Caco-2 (cell line): ENCODE data around the gene GABPA. TPM values are rescaled to one million over a fixed set of nuclear protein-coding genes. Genes with fewer than 3 reads are reported as not detected.
"Not testable (repeated sequence)": the region's sequence is repeated elsewhere in the genome, so short reads cannot be mapped to it uniquely, and the experiment has no call there.

Source experiments
- BruUV-seq: library from RNA; stranded (reverse); fragments of 400-500 nt; replicated peaks from 2 replicates; lab custom pipeline; 2021; lab: Mats Ljungman, UMichigan
- CTCF ChIA-PET: fragments of 300-600 bp; sonication (Branson Sonifier 250); formaldehyde crosslinking; loops from one replicate; lab custom pipeline; 2022; ENCODE audit warnings: antibody characterized with exemption; lab: Charles Lee
- POLR2A ChIA-PET: fragments of 300-600 bp; sonication (Branson Sonifier 250); formaldehyde crosslinking; loops from one replicate; lab custom pipeline; 2022; ENCODE audit warnings: antibody characterized with exemption; lab: Charles Lee
- DNase-seq, 2 experiments: peaks; one replicate each; pipeline versions ENCODE4 v3.0.0 to v3.0.0-alpha.2; 2020 to 2022
- H3K27me3 ChIP-seq: replicated peaks from 2 replicates; pipeline ENCODE4 v1.6.0; 2011; ENCODE audit warnings: low read length; ENCODE audit not compliant: control insufficient read depth, insufficient read depth
- H3K36me3 ChIP-seq: 2 replicates; pipeline ENCODE4 v1.5.1; 2011; ENCODE audit warnings: low read length; ENCODE audit not compliant: control insufficient read depth, insufficient read depth
- H3K4me1 ChIP-seq: fragments of 250-450 bp; sonication (Bioruptor Pico); 2 replicates; pipeline ENCODE4 v1.5.1; 2020; ENCODE audit warnings: mild to moderate bottlenecking
- H3K4me3 ChIP-seq: 2 replicates; pipeline ENCODE4 v1.5.1; 2011; ENCODE audit warnings: low read depth, mild to moderate bottlenecking, control low read depth, low read length
- H3K9me3 ChIP-seq: fragments of 250-450 bp; sonication (Bioruptor Pico); 2 replicates; pipeline ENCODE4 v1.5.1; 2020; ENCODE audit warnings: mild to moderate bottlenecking, moderate library complexity
- H3K27ac Mint-ChIP-seq: one replicate; pipeline ENCODE4 v1.8.0; 2022; ENCODE audit warnings: mixed read lengths; ENCODE audit not compliant: unreplicated experiment
- H3K27me3 Mint-ChIP-seq: one replicate; pipeline ENCODE4 v1.8.0; 2022; ENCODE audit warnings: mixed read lengths; ENCODE audit not compliant: insufficient read depth, unreplicated experiment
- H3K36me3 Mint-ChIP-seq: one replicate; pipeline ENCODE4 v1.8.0; 2022; ENCODE audit warnings: mild to moderate bottlenecking, mixed read lengths; ENCODE audit not compliant: insufficient read depth, unreplicated experiment
- H3K4me1 Mint-ChIP-seq: one replicate; pipeline ENCODE4 v1.8.0; 2022; ENCODE audit warnings: low read depth, mixed read lengths; ENCODE audit not compliant: unreplicated experiment
- H3K4me3 Mint-ChIP-seq: one replicate; pipeline ENCODE4 v1.8.0; 2022; ENCODE audit warnings: mild to moderate bottlenecking, moderate library complexity, mixed read lengths; ENCODE audit not compliant: unreplicated experiment
- H3K9me3 Mint-ChIP-seq: one replicate; pipeline ENCODE4 v1.8.0; 2022; ENCODE audit warnings: mixed read lengths; ENCODE audit not compliant: unreplicated experiment
- intact Hi-C: fragments of 100-400 bp; cut with micrococcal nuclease; formaldehyde crosslinking; loops from one replicate; pipeline ENCODE4 v1.10.0; 2022; ENCODE audit not compliant: unreplicated experiment
- total RNA-seq: library from RNA; stranded (reverse); gene quantifications from 2 replicates; pipeline ENCODE4 v1.2.3, GENCODE V29; 2022
- TF ChIP-seq, protein P1 (sequence below), 2 experiments: fragments of 200-600 bp in 1 of 2; IDR thresholded peaks; 1 replicate in 1 of 2; 2 replicates in 1 of 2; pipeline versions ENCODE4 v1.5.1 to v1.8.0; 2011 to 2022; ENCODE audit warnings: antibody characterized with exemption in 1 of 2, control low read depth in 1 of 2, inconsistent platforms in 1 of 2, low read depth in 1 of 2, low read length in 1 of 2, mild to moderate bottlenecking in 1 of 2, moderate library complexity in 1 of 2; ENCODE audit not compliant: insufficient read depth in 1 of 2, severe bottlenecking in 1 of 2, unreplicated experiment in 1 of 2

GABPA gene
- total RNA-seq, 1 experiment from 2014 or later, result 17.4 TPM

DNA sequence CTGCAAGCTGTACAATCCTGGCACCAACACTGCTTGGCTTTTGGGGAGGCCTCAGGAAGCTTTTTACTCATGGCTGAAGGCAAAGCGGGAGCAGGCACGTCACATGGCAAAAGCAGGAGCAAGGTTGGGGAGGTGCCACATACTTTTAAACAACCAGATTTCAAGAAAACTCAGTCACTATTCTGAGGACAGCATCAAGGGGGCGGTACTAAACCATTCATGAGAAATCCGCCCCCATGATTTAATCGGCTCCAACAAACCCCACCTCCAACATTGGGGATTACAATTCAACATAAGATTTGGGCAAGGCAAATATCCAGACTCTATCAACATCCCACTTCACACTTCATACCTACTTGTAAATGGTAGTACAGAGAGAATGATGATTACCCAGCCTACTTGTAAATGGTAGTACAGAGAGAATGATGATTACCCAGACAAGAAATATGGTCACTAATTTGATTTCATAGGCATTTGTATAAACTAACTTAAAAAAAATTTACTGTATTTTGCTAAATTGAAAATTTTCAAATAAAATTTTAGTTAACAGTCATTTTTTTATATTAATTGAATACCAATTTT is 25.0 kb upstream of the GABPA start:
- intact Hi-C loops, result no loop called here
- Mint-ChIP-seq H3K4me1 (no peaks in the 10 kb centered on the region), H3K27ac (no peak overlapping the region), H3K4me3 (no peak overlapping the region), H3K36me3 (no peaks in the 10 kb centered on the region), H3K9me3 (no peaks in the 10 kb centered on the region), H3K27me3 (peaks cover 3% of the 10 kb centered on the region)
- no peak overlapping the region for H3K4me3 ChIP-seq
- no peaks in the 10 kb centered on the region for H3K4me1 ChIP-seq
- BruUV-seq, result no TSS peak
- no peak for DNase-seq
- H3K9me3 ChIP-seq, result no peaks in the 10 kb centered on the region
- no peaks in the 10 kb centered on the region for H3K27me3 ChIP-seq
- H3K36me3 ChIP-seq, result no peaks in the 10 kb centered on the region
- TF ChIP-seq, protein P1, sequence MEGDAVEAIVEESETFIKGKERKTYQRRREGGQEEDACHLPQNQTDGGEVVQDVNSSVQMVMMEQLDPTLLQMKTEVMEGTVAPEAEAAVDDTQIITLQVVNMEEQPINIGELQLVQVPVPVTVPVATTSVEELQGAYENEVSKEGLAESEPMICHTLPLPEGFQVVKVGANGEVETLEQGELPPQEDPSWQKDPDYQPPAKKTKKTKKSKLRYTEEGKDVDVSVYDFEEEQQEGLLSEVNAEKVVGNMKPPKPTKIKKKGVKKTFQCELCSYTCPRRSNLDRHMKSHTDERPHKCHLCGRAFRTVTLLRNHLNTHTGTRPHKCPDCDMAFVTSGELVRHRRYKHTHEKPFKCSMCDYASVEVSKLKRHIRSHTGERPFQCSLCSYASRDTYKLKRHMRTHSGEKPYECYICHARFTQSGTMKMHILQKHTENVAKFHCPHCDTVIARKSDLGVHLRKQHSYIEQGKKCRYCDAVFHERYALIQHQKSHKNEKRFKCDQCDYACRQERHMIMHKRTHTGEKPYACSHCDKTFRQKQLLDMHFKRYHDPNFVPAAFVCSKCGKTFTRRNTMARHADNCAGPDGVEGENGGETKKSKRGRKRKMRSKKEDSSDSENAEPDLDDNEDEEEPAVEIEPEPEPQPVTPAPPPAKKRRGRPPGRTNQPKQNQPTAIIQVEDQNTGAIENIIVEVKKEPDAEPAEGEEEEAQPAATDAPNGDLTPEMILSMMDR (IDR thresholded peaks at IDR 0.05; ENCODE audit: insufficient read depth in 1 of 2, low read depth in 1 of 2, low read length in 1 of 2, severe bottlenecking in 1 of 2, unreplicated experiment in 1 of 2), result no peak
- CTCF ChIA-PET, result no interaction called here
- POLR2A ChIA-PET, result no interaction called here

DNA sequence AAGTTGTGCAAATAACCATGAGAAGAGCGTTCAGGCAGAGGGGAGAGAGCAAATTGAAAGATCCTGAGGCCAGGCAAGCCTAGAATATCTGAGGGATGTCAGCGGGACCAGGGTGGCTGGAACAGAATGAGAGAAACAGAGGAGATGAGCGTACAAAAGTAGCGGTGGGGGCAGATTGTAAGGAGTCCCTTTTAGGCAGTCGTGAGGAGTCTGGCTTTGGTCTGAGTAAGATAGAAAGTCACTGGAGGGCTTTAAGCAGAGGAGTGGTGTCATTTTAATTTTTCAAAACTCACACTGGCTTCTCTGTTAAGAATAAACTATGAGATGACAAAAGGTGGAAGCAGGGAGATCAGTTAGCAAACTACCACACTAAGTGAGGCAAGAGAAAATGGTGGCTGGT is 24.2 kb upstream of the GABPA start:
- no TSS peak for BruUV-seq
- Mint-ChIP-seq H3K4me1 (no peaks in the 10 kb centered on the region), H3K4me3 (no peak overlapping the region), H3K27me3 (peaks cover 3% of the 10 kb centered on the region), H3K9me3 (no peaks in the 10 kb centered on the region), H3K36me3 (no peaks in the 10 kb centered on the region), H3K27ac (no peak overlapping the region)
- Histone ChIP-seq H3K4me1 (no peaks in the 10 kb centered on the region), H3K27me3 (no peaks in the 10 kb centered on the region), H3K9me3 (no peaks in the 10 kb centered on the region), H3K36me3 (no peaks in the 10 kb centered on the region), H3K4me3 (no peak overlapping the region)
- ChIA-PET CTCF (no interaction called here), POLR2A (no interaction called here)
- intact Hi-C loops, result no loop called here
- TF ChIP-seq, protein P1 (IDR thresholded peaks at IDR 0.05; ENCODE audit: insufficient read depth in 1 of 2, low read depth in 1 of 2, low read length in 1 of 2, severe bottlenecking in 1 of 2, unreplicated experiment in 1 of 2), result no peak
- no peak for DNase-seq

DNA sequence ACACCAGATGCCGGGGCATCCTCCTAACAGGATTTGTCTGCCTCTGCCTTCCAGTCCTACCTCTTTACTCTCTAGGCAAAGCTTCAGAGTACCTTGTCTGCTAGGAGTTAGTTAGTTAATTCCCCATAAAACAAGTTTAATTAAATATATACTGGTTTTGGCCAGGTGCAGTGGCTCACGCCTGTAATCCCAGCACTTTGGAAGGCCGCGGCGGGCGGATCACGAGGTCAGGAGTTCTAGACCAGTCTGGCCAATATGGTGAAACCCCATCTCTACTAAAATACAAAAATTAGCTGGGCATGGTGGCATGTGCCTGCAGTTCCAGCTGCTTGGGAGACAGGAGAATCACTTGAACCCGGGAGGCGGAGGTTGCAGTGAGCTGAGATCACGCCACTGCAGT is 20.7 kb upstream of the GABPA start:
- H3K9me3 ChIP-seq, POLR2A ChIA-PET, intact Hi-C loops, H3K9me3 Mint-ChIP-seq, H3K27me3 Mint-ChIP-seq, H3K4me1 ChIP-seq, H3K36me3 Mint-ChIP-seq, H3K27me3 ChIP-seq, BruUV-seq, H3K36me3 ChIP-seq, H3K27ac Mint-ChIP-seq, H3K4me3 Mint-ChIP-seq, CTCF ChIA-PET, H3K4me3 ChIP-seq, DNase-seq, H3K4me1 Mint-ChIP-seq: not testable (repeated sequence)
